ENCODE measurements around the gene ELAVL4. TPM values are rescaled to one million over a fixed set of nuclear protein-coding genes. Genes with fewer than 3 reads are reported as not detected.

Gene ELAVL4
- total RNA-seq, 2 experiments from 2014 or later, result not detected

DNA sequence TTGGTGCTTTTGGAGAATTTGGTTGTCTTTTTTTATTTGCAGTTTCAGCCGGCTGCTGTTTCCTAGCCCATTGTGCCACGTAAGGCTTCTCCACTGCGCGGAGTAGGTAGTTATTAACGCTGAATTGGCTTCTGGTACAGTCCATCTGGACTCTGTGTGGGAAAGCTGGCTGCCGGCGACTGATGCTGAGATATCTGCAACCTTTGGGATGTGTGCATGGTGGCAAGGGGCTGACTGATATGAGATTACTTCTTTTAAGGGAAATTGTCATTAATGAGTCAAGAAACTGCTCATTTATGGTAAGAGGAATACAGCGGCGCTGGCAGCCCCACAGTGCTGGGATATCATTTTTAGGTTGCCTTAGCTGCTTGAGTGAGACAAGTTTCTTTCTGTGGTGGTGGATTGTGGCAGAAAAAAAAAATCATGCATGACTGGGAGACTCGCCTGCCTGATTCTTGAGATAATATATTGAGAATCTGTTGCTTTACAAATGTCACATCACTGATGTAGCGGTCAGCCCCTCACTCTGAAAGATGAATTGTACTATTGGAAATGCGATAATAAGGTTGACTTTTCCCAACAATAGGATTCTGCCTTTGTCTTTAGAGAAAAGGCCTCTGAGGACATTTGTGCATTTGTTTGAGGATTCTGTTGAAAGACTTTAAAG lies 2.5 kb upstream of the ELAVL4 start:
- intact Hi-C loops (cut with DNase I, micrococcal nuclease), result no loop called here
- no peak for ATAC-seq (ENCODE audit: poor library complexity)
- Histone ChIP-seq H3K4me1 (ENCODE audit: insufficient read depth, low read length) (peaks cover 4% of the 10 kb centered on the region), H3K36me3 (ENCODE audit: insufficient read depth, low read length) (no peaks in the 10 kb centered on the region), H3K27me3 (ENCODE audit: control insufficient read depth in 1 of 2, insufficient read depth in 2 of 2, low read length in 2 of 2) (peaks cover 12 to 39% of the 10 kb centered on the region in 2 experiments), H3K9me3 (ENCODE audit: control insufficient read depth in 1 of 2, insufficient read depth in 1 of 2, low read length in 2 of 2) (no peaks in the 10 kb centered on the region), H3K4me3 (ENCODE audit: low read length) (no peak overlapping the region), H3K27ac (ENCODE audit: low read depth in 1 of 2, low read length in 2 of 2) (no peak overlapping the region)
- Mint-ChIP-seq H3K27ac (no peak overlapping the region), H3K9me3 (no peaks in the 10 kb centered on the region), H3K4me1 (ENCODE audit: low read depth) (peaks cover 21% of the 10 kb centered on the region), H3K4me3 (no peak overlapping the region), H3K27me3 (peaks cover 44% of the 10 kb centered on the region), H3K36me3 (ENCODE audit: low read depth) (no peaks in the 10 kb centered on the region)
- TF ChIP-seq, protein P1, sequence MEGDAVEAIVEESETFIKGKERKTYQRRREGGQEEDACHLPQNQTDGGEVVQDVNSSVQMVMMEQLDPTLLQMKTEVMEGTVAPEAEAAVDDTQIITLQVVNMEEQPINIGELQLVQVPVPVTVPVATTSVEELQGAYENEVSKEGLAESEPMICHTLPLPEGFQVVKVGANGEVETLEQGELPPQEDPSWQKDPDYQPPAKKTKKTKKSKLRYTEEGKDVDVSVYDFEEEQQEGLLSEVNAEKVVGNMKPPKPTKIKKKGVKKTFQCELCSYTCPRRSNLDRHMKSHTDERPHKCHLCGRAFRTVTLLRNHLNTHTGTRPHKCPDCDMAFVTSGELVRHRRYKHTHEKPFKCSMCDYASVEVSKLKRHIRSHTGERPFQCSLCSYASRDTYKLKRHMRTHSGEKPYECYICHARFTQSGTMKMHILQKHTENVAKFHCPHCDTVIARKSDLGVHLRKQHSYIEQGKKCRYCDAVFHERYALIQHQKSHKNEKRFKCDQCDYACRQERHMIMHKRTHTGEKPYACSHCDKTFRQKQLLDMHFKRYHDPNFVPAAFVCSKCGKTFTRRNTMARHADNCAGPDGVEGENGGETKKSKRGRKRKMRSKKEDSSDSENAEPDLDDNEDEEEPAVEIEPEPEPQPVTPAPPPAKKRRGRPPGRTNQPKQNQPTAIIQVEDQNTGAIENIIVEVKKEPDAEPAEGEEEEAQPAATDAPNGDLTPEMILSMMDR (IDR thresholded peaks at IDR 0.05), result no peak
- POLR2A ChIA-PET, result no interaction called here
- DNase-seq, result no peak
- CTCF ChIA-PET, result no interaction called here

DNA sequence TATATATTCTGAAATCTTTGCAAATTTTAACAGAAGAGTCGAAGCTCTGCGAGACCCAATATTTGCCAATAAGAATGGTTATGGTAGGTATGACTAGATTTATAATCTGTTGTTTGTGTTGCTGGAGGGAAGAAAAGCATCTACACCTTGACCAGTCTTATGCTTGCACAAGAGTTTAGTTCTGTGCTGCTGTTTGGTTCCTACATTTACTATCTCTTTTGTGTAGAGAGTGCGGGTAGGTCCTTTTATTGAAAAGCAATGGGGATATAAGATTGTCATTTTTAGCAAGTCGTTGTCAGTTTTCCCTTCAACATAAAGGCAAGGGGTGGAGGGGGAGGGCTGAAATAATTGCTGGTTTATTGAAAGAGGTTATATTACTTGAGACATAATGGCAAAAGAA lies 396 bp downstream of the ELAVL4 start:
- H3K27me3 Mint-ChIP-seq, result peaks cover 62% of the 10 kb centered on the region
- no peak overlapping the region for H3K27ac Mint-ChIP-seq
- no peaks in the 10 kb centered on the region for H3K36me3 Mint-ChIP-seq (ENCODE audit: low read depth)

DNA sequence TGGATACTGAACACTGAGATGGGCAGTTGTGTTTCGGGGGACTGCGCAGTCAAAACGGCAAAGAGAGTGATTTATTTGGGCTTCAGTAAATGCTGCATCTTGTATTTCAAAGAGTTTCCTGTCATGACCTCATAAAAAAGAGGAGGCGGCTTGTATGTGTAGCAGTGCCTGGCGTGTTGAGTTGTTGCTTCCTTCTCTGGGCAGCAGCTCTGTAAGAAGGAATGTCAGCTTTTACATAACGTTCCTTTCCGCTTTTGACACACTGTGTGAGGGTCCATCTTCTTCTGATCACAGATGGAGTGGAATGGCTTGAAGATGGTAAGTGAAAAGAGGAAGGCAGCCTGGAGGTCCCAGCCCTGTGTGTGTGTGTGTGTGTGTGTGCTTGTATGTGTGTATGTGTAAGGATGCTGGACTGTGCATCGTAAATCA lies 941 bp downstream of the ELAVL4 start:
- TF ChIP-seq, protein P1 (IDR thresholded peaks at IDR 0.05), result no peak
- Histone ChIP-seq H3K4me3 (ENCODE audit: low read length) (peak overlapping the region; percentile 9), H3K27me3 (ENCODE audit: control insufficient read depth in 1 of 2, insufficient read depth in 2 of 2, low read length in 2 of 2) (peaks cover 14 to 57% of the 10 kb centered on the region in 2 experiments), H3K9me3 (ENCODE audit: control insufficient read depth in 1 of 2, insufficient read depth in 1 of 2, low read length in 2 of 2) (no peaks in the 10 kb centered on the region), H3K27ac (ENCODE audit: low read depth in 1 of 2, low read length in 2 of 2) (no peak overlapping the region), H3K36me3 (ENCODE audit: insufficient read depth, low read length) (no peaks in the 10 kb centered on the region), H3K4me1 (ENCODE audit: insufficient read depth, low read length) (peaks cover 4% of the 10 kb centered on the region)
- H3K4me1 Mint-ChIP-seq (ENCODE audit: low read depth), result peaks cover 21% of the 10 kb centered on the region
- ChIA-PET POLR2A (no interaction called here), CTCF (no interaction called here)
- no peaks in the 10 kb centered on the region for H3K9me3 Mint-ChIP-seq
- peak overlapping the region; percentile 72 for H3K4me3 Mint-ChIP-seq
- intact Hi-C loops (cut with DNase I, micrococcal nuclease), result no loop called here
- DNase-seq (peak in 3 of 14 experiments; percentile 23 to 28 (median 27)), ATAC-seq (ENCODE audit: poor library complexity) (peak; percentile 58)
- H3K36me3 Mint-ChIP-seq (ENCODE audit: low read depth), result no peaks in the 10 kb centered on the region
- no peak overlapping the region for H3K27ac Mint-ChIP-seq
- H3K27me3 Mint-ChIP-seq, result peaks cover 66% of the 10 kb centered on the region

More for the DNA sequence above, 396 bp downstream of the ELAVL4 start:
- H3K9me3 ChIP-seq (ENCODE audit: control insufficient read depth in 1 of 2, insufficient read depth in 1 of 2, low read length in 2 of 2), result no peaks in the 10 kb centered on the region
- H3K4me1 ChIP-seq (ENCODE audit: insufficient read depth, low read length), result peaks cover 4% of the 10 kb centered on the region
- intact Hi-C loops (cut with DNase I, micrococcal nuclease), result no loop called here
- ChIA-PET POLR2A (no interaction called here), CTCF (no interaction called here)
- Mint-ChIP-seq H3K9me3 (no peaks in the 10 kb centered on the region), H3K4me3 (peak overlapping the region; percentile 72), H3K4me1 (ENCODE audit: low read depth) (peaks cover 21% of the 10 kb centered on the region)
- TF ChIP-seq, protein P1 (IDR thresholded peaks at IDR 0.05), result no peak
- DNase-seq (no peak), ATAC-seq (ENCODE audit: poor library complexity) (no peak)
- peaks cover 14 to 51% of the 10 kb centered on the region in 2 experiments for H3K27me3 ChIP-seq (ENCODE audit: control insufficient read depth in 1 of 2, insufficient read depth in 2 of 2, low read length in 2 of 2)
- no peak overlapping the region for H3K4me3 ChIP-seq (ENCODE audit: low read length)
- H3K36me3 ChIP-seq (ENCODE audit: insufficient read depth, low read length), result no peaks in the 10 kb centered on the region
- no peak overlapping the region for H3K27ac ChIP-seq (ENCODE audit: low read depth in 1 of 2, low read length in 2 of 2)
